ENCODE data around the gene MUC5AC.

DNA sequence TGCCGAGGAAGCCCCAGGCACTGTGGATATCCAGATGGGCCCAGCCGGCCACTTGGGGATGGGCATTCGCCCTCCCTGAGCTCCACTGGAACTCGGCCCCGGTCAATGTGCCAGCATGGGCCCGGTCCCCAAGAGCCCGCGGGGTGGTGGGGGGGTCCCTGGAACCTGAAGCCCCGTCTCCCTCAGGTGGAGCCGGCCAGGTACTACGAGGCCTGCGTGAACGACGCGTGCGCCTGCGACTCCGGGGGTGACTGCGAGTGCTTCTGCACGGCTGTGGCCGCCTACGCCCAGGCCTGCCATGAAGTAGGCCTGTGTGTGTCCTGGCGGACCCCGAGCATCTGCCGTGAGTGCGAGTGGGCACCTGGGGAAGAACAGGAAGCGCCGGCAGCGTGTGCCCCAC is 21.2 kb downstream of the MUC5AC start:
- TF ChIP-seq EZH2 (IDR thresholded peaks at IDR 0.05; ENCODE audit: insufficient read depth, poor library complexity, severe bottlenecking) (no peak), EZH2phosphoT487 (IDR thresholded peaks at IDR 0.05; ENCODE audit: insufficient read depth, low read depth) (no peak)

Data from GM23248 (cell line).